OCI-LY1 (cell line): Measurements from ENCODE around the gene IQSEC3.

ENCODE experiments used
- H2AFZ ChIP-seq: fragments of 200-600 bp; sonication (generic), shearing (Covaris generic); 2 replicates; pipeline ENCODE4 v1.6.0; 2014; ENCODE audit warnings: antibody characterized with exemption, mild to moderate bottlenecking, low read length
- H3F3A ChIP-seq: fragments of 200-600 bp; sonication (generic), shearing (Covaris generic); 2 replicates; pipeline ENCODE4 v1.6.0; 2014; ENCODE audit warnings: mild to moderate bottlenecking, antibody characterized with exemption, low read length, moderate library complexity; ENCODE audit not compliant: insufficient read depth
- H3K27ac ChIP-seq: fragments of 200-600 bp; sonication (generic); 2 replicates; pipeline ENCODE4 v1.5.1; 2014; ENCODE audit warnings: low read length, mixed run types, mild to moderate bottlenecking, low read depth; ENCODE audit not compliant: poor library complexity, severe bottlenecking
- H3K27me3 ChIP-seq: fragments of 200-600 bp; sonication (generic); 2 replicates; pipeline ENCODE4 v1.6.0; 2014; ENCODE audit warnings: antibody characterized with exemption, mild to moderate bottlenecking, low read length, moderate library complexity; ENCODE audit not compliant: insufficient read depth
- H3K36me3 ChIP-seq: fragments of 200-600 bp; sonication (generic); 2 replicates; pipeline ENCODE4 v1.6.1; 2014; ENCODE audit warnings: mild to moderate bottlenecking, antibody characterized with exemption, low read length, moderate library complexity, mixed read lengths; ENCODE audit not compliant: insufficient read depth
- H3K4me1 ChIP-seq: fragments of 200-600 bp; sonication (generic); 2 replicates; pipeline ENCODE4 v1.5.1; 2014; ENCODE audit warnings: mild to moderate bottlenecking, low read length, moderate library complexity; ENCODE audit not compliant: insufficient read depth, severe bottlenecking
- H3K4me2 ChIP-seq: fragments of 200-600 bp; sonication (generic), shearing (Covaris generic); 2 replicates; pipeline ENCODE4 v1.6.1; 2014; ENCODE audit warnings: low read length
- H3K4me3 ChIP-seq: fragments of 200-600 bp; sonication (generic); 2 replicates; pipeline ENCODE4 v1.5.1; 2014; ENCODE audit warnings: low read length, low read depth, mild to moderate bottlenecking, mixed read lengths; ENCODE audit not compliant: poor library complexity, severe bottlenecking
- H3K79me2 ChIP-seq: fragments of 200-600 bp; shearing (Covaris generic); 2 replicates; pipeline ENCODE4 v1.6.1; 2016; ENCODE audit warnings: mixed run types, low read length, mixed read lengths; ENCODE audit not compliant: insufficient read depth
- H3K9ac ChIP-seq: fragments of 200-600 bp; sonication (generic), shearing (Covaris generic); 2 replicates; pipeline ENCODE4 v1.6.1; 2014; ENCODE audit warnings: mild to moderate bottlenecking, low read length, mixed read lengths
- H3K9me2 ChIP-seq: fragments of 200-600 bp; sonication (generic), shearing (Covaris generic); 2 replicates; pipeline ENCODE4 v1.6.1; 2014; ENCODE audit warnings: low read depth, mild to moderate bottlenecking, low read length, mixed read lengths
- H3K9me3 ChIP-seq: fragments of 200-600 bp; shearing (Covaris generic); 2 replicates; pipeline ENCODE4 v1.6.1; 2014; ENCODE audit warnings: low read length, mixed read lengths
- H4K20me1 ChIP-seq: fragments of 200-600 bp; sonication (generic), shearing (Covaris generic); 2 replicates; pipeline ENCODE4 v1.6.0; 2016; ENCODE audit warnings: mild to moderate bottlenecking, low read length; ENCODE audit not compliant: insufficient read depth
- EZH2 ChIP-seq: fragments of 200-600 bp; sonication (generic), shearing (Covaris generic); IDR thresholded peaks from 2 replicates; pipeline ENCODE4 v1.8.0; 2017; ENCODE audit warnings: borderline replicate concordance, mixed run types, mild to moderate bottlenecking, antibody characterized with exemption, low read length, moderate library complexity, mixed read lengths
- TF ChIP-seq, protein P1 (sequence below): fragments of 200-600 bp; sonication (generic), shearing (Covaris generic); IDR thresholded peaks from 2 replicates; pipeline ENCODE4 v1.5.1; 2017; ENCODE audit warnings: mild to moderate bottlenecking, antibody characterized with exemption, low read length, moderate library complexity, mixed read lengths

IQSEC3 gene

DNA sequence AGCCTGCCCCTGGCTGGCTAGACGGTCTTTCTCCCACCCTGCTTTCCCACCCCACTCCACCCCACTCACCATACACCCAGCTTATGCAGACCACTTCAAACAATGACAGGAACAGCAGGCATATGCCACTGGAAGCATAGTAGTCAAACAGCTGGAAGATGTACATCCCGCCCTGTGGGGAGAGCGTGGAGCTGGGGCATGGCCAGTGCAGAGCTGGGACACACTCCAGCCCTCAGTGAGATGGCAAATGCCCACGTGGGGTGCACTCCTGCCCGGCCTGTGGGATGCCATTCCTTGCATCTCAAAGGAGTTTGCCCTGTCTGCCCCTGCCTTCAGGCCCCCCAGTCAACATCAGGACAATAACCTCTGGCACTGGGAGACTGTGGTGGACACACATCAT, 128.6 kb downstream of the IQSEC3 start:
- H3K4me2 ChIP-seq: no peak overlapping the region
- H4K20me1 ChIP-seq: no peaks in the 10 kb centered on the region
- TF ChIP-seq, protein P1, sequence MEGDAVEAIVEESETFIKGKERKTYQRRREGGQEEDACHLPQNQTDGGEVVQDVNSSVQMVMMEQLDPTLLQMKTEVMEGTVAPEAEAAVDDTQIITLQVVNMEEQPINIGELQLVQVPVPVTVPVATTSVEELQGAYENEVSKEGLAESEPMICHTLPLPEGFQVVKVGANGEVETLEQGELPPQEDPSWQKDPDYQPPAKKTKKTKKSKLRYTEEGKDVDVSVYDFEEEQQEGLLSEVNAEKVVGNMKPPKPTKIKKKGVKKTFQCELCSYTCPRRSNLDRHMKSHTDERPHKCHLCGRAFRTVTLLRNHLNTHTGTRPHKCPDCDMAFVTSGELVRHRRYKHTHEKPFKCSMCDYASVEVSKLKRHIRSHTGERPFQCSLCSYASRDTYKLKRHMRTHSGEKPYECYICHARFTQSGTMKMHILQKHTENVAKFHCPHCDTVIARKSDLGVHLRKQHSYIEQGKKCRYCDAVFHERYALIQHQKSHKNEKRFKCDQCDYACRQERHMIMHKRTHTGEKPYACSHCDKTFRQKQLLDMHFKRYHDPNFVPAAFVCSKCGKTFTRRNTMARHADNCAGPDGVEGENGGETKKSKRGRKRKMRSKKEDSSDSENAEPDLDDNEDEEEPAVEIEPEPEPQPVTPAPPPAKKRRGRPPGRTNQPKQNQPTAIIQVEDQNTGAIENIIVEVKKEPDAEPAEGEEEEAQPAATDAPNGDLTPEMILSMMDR: no peak
- no peak for TF ChIP-seq EZH2
- H3K4me3 ChIP-seq: no peak overlapping the region
- H3K79me2 ChIP-seq: no peaks in the 10 kb centered on the region
- H3K9me3 ChIP-seq: no peaks in the 10 kb centered on the region
- peaks cover 4% of the 10 kb centered on the region; the same call in 1 of the 2 replicates for H3K27me3 ChIP-seq
- H2AFZ ChIP-seq: no peak overlapping the region
- H3K36me3 ChIP-seq: no peaks in the 10 kb centered on the region
- H3F3A ChIP-seq: no peaks in the 10 kb centered on the region
- no peaks in the 10 kb centered on the region for H3K4me1 ChIP-seq
- H3K9ac ChIP-seq: no peak overlapping the region
- no peak overlapping the region for H3K27ac ChIP-seq
- no peaks in the 10 kb centered on the region for H3K9me2 ChIP-seq

DNA sequence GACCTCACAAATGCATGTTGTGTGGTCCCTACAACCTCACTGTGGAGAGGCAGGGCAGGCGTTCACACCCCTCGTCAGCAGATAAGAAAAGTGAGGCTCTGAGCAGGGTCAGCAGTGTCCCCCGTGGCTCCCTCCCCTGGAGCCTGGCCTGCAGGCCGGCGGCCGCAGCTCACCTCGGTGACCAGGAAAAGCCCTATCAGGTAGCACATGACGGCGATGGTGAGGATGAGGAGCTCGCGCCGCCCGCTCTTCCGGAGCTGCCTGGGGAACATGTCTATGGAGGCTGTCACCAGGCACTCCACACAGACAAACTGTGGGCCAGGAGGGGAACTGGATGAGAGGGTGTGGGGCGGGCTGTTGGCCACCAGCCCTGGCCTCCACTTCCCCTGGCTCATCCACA, 129.4 kb downstream of the IQSEC3 start:
- Histone ChIP-seq H3K4me1 (no peaks in the 10 kb centered on the region), H3F3A (no peaks in the 10 kb centered on the region), H3K27ac (no peak overlapping the region)

DNA sequence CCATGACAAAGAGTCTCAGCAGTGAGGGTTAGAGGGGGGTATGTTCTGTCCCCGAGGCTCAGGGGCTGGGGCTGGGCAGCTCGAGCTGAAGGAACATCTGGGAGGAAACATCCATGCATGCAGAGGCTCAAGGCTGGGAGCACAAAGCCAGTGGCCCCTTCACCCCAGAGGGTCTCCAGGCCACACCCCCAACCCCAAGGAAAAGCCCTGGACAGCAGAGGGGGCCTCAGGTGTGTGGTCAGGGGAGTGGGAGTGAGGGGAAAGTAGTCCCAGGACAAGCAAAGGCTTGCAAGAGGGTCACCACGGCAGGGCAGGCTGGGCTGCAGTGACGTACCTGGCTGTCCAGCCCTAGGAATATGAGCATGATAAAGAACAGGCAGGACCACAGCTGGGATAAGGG, 129.9 kb downstream of the IQSEC3 start:
- Histone ChIP-seq H3K79me2 (no peaks in the 10 kb centered on the region), H3F3A (no peaks in the 10 kb centered on the region), H3K36me3 (no peaks in the 10 kb centered on the region), H3K4me2 (no peak overlapping the region), H3K9me2 (no peaks in the 10 kb centered on the region), H3K4me1 (no peaks in the 10 kb centered on the region), H4K20me1 (no peaks in the 10 kb centered on the region), H3K27me3 (peaks cover 4% of the 10 kb centered on the region; the same call in 1 of the 2 replicates), H3K9ac (no peak overlapping the region), H3K9me3 (no peaks in the 10 kb centered on the region), H2AFZ (no peak overlapping the region), H3K27ac (no peak overlapping the region), H3K4me3 (no peak overlapping the region)
- TF ChIP-seq, protein P1: no peak
- no peak for TF ChIP-seq EZH2

More for the DNA sequence above, 129.4 kb downstream of the IQSEC3 start:
- Histone ChIP-seq H4K20me1 (no peaks in the 10 kb centered on the region), H3K9me3 (no peaks in the 10 kb centered on the region), H3K27me3 (peaks cover 4% of the 10 kb centered on the region; the same call in 1 of the 2 replicates), H3K36me3 (no peaks in the 10 kb centered on the region), H3K9me2 (no peaks in the 10 kb centered on the region), H3K4me3 (no peak overlapping the region), H3K4me2 (no peak overlapping the region), H3K79me2 (no peaks in the 10 kb centered on the region), H2AFZ (no peak overlapping the region), H3K9ac (no peak overlapping the region)
- no peak for TF ChIP-seq EZH2
- TF ChIP-seq, protein P1: no peak
